Stimulated activated CD4-positive, alpha-beta T cell treated with anti-CD3 and anti-CD28 coated beads, Interleukin-12 subunit alpha, Interleukin-12 subunit beta, amount 100 ng/mL, for 24 hours (primary cell): Measurements from ENCODE around the gene STX16.
"Not testable (repeated sequence)": the region's sequence is repeated elsewhere in the genome, so short reads cannot be mapped to it uniquely, and the experiment has no call there.

Source experiments
- DNase-seq, 2 experiments: peaks; one replicate each; pipeline ENCODE4 v3.0.0-alpha.2; 2020; ENCODE audit warnings: low read depth in 2 of 2

STX16 gene

GRCh38 chr20:58722877-58723627, 72.0 kb downstream of the STX16 start:
- DNase-seq, result no peak

DNA sequence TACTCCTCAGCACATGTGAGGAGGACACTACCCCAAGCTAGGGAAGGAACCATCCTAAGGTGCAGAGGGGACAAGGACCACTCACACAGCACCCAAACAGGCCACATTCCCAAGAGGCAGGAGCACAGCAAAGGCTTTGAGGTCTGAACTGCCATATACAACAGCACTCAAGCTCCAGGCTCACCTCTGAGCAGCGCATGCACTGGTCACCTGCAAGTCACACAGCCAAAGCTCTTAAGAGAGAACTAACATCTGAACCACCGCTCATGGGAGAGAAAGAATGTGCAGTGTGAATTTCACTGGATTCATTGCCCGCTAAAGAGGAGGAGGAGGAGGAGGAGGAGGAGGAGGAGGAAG, 72.5 kb downstream of the STX16 start:
- no peak for DNase-seq

DNA sequence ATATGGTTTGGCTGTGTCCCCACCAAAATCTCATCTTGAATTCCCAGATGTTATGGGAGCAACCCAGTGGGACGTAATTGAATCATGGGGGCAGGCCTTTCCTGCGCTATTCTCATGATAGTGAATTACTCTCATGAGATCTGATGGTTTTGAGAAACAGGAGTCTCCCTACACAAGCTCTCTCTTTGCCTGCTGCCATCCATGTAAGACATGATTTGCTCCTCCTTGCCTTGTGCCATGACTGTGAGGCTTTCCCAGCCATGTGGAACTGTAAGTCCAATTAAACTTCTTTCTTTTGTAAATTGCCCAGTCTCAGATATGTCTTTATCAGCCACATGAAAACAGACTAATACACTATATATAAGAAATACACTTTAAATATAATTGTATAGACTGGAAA, 75.1 kb downstream of the STX16 start:
- not testable (repeated sequence) for DNase-seq
